HG03439 (cell line): ENCODE data around the gene ATP5MG.
"Not testable (repeated sequence)": the region's sequence is repeated elsewhere in the genome, so short reads cannot be mapped to it uniquely, and the experiment has no call there.

Experiments used
- ATAC-seq: cut with Tn5 transposase; IDR thresholded peaks from one replicate; pipeline ENCODE4 v1.9.1; 2021; ENCODE audit warnings: mild to moderate bottlenecking, moderate library complexity; ENCODE audit not compliant: unreplicated experiment

The ATP5MG gene

DNA sequence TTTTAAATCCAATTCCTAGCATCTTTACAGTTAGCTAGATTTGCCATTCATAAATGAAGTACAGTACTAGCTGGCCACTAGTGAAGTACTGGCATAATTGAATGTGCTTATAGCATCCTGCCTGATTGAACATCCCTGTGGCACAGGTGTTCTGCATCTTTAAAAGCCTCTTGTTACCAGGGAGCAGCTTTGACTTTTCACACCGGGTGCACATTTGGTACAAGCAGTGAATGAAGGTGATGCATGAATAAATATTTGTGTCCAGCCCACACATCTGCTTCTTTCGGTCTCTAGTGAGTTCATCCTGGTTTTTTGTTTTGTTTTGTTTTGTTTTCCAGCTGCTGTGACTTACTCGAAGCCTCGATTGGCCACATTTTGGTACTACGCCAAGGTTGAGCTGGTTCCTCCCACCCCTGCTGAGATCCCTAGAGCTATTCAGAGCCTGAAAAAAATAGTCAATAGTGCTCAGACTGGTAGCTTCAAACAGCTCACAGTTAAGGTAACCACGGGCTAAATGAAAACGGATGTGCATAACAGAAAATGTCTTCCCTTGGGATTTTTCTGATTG lies 5.3 kb downstream of the ATP5MG start:
- ATAC-seq = no peak

DNA sequence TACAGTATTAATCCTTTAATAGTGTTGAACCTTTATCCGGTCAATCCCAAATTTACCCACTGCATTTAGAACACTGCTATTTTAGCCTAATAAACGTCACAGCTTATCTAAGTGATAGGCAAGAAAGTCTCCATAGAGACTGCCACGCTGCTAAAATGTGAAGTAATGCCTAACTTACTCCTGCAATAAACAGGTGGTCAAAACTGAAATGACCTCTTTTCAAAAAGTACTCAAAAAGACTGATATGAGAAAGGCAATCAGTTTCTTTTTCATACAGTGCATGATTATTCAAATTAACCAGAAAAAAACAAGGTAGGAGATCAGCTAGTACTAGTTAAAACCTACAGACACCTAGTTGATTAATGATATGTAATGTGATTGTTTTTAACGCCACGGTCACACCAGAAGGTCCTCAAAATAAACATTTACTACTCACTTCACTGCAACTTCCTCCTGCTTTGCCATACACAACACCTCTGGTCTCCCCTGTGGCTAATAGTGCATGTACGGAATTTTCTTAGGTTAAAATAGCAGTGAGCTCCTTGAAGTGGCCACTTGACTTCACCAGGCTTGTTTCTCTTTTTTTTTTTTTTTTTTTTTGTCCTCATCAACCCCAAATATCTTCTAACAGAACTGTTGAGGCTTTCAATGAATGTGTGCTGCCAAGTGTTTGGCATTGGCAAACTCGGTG lies 8.8 kb downstream of the ATP5MG start:
- ATAC-seq = peak; percentile 57

- no peak for ATAC-seq
Measured at GRCh38 chr11:118411530-118411929, 10.1 kb downstream of the ATP5MG start.

GRCh38 chr11:118412921-118413320 lies 11.5 kb downstream of the ATP5MG start:
- no peak for ATAC-seq

GRCh38 chr11:118415062-118415738 lies 13.8 kb downstream of the ATP5MG start:
- ATAC-seq = no peak

DNA sequence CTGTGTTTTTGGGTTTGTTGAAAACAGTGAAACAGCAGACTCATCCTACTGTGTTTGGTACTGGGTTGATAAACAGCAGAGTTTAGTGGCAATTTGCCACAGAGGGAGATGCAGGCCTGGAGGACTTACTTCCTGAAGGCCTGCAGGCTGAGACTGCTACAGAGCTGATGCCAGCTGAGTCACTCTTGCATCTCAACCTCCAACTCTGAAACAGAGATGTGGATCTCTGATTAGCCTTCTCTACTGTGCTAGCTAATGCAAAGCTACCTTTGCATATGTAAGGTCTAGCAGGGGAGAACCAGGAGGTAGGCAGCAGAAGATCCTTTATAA lies 14.3 kb downstream of the ATP5MG start:
- no peak for ATAC-seq

DNA sequence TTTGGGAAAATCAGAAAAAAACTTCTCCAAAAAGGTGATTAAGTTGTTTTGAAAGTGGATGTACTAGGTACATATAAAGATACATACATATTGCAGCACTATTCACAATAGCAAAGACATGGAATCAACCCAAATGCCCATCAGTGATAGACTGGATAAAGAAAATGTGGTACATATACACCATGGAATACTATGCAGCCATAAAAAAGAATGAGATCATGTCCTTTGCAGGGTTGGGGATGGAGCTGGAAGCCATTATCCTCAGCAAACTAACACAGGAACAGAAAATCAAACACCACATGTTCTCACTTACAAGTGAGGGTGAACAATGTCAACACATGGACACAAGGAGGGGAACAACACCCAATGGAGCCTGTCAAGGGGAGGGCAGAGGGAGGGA lies 15.5 kb downstream of the ATP5MG start:
- not testable (repeated sequence) for ATAC-seq

GRCh38 chr11:118417801-118418200 lies 16.4 kb downstream of the ATP5MG start:
- ATAC-seq = no peak

DNA sequence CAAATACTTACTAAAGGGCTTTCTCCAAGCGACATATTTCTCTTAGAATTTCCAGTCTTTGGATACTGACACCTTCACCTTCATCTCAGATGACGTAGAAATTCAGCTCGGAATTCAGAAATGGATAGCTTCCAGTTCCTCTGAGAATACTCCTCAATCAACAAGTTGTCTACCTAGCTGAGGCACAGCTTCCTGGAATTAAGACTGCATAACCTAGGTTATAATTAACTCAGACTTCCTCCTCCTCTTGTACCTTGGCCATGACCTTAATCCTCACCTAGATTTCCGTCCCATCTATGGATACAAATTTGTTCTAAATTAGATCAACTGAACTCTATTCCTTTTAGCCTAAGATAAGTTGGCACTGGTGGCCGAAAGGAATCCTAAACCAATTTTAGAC lies 17.4 kb downstream of the ATP5MG start:
- no peak for ATAC-seq

- no peak for ATAC-seq
Measured at GRCh38 chr11:118427707-118428106, 26.3 kb downstream of the ATP5MG start.

- ATAC-seq = no peak
Measured at GRCh38 chr11:118430956-118431355, 29.6 kb downstream of the ATP5MG start.

DNA sequence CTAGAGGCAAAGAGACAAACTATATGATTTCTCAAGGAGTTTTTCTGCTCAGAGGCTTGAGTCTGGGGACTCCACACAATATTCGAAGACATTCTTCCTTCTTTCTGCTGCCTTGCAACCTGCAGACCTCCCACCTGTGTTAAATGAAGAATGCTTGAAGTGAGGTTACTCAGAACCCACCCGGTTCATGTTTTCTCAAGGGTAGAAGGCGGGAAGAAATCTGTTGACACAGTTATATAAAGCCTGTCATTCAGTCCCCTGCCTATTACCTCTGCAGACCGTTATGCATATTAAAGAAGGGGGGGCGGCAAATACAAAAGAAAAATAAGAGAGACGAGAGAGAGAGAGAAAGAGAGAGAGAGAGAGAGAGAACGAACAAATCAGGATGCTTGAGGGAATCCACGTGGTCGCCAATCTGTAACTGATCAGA lies 32.7 kb downstream of the ATP5MG start:
- no peak for ATAC-seq

- ATAC-seq = no peak
Measured at GRCh38 chr11:118434553-118435289, 33.3 kb downstream of the ATP5MG start.

DNA sequence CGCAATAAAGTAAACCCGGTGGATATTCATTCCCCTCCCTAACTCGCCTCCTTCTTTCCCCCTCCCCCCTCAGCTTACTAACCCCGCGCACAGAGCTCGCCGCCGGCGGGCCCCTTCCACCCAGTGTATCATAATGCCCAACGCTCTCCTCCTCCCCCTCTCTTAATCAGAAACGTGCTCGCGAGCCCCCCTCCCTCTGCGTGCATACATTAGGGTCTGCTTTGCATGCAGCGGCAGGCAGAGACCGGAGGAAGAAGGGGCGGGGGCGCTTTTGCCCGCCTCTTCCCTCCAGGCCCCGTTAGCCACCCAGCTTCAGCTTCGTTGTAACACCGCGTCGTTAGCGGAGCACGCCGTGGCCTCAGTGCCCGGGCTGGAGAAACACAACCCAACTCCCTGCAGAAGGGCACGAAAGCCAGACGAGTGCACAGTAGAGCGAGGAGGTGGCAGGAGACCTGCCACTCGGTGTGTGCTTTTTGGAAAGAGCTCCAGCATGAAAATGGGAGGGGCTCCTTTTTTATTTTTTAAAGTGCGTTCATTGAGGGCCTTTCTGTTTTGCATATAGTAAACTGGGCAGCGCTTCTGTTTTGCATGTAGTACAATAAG lies 34.0 kb downstream of the ATP5MG start:
- peak; percentile 18 for ATAC-seq

DNA sequence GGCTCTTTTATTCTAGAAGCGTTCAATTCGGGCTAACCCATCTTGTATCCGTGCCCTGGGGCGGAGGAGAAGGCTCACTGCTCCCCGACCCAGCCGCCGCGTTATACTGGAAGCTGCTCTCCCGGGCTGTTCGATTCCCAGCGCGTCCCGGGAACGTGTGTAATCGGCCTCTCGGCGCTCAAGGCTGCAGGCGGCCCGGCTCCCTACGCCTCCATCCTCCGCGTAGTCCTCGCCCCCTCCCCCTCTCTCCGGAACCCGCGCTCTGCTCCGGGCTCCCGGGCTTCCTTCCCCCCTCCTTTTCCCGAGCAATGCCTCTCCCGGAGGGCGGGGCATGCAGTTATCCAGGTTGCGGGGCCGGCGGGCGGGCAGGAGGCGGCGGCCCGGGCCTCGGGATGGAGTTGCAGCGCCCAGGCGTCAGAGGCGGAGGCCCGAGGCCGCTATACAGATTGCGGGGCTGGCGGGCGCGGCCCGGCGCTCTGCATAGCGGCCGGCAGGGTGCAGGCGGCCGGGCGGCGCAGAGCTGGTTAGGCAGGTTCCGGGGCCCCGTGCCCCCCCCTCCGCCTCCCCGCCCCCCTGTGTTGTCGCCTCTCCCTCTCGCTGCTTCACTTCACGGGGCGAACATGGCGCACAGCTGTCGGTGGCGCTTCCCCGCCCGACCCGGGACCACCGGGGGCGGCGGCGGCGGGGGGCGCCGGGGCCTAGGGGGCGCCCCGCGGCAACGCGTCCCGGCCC lies 34.7 kb downstream of the ATP5MG start, which contains the start of gene KMT2A:
Gene KMT2A, plus strand, starts transcription at position 600 of the 732 bp plus-strand sequence. Its CDS starts 21 bp downstream, at position 621.
- ATAC-seq = peak; percentile 57

DNA sequence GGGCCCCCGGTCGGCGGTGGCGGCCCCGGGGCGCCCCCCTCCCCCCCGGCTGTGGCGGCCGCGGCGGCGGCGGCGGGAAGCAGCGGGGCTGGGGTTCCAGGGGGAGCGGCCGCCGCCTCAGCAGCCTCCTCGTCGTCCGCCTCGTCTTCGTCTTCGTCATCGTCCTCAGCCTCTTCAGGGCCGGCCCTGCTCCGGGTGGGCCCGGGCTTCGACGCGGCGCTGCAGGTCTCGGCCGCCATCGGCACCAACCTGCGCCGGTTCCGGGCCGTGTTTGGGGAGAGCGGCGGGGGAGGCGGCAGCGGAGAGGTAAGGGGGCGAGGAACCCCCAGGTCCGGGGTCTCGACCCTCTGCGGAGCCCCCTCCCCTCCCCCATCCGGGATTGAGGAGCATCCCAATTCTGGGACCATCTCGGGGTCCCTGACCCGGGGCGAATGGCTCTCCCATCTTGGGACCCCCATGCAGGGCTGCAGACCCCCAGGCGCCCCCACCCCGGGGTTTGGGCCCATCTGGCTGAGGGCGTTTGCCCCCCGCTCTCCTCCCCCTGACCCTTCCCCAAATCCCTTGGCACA lies 35.3 kb downstream of the ATP5MG start:
- peak; percentile 10 for ATAC-seq

DNA sequence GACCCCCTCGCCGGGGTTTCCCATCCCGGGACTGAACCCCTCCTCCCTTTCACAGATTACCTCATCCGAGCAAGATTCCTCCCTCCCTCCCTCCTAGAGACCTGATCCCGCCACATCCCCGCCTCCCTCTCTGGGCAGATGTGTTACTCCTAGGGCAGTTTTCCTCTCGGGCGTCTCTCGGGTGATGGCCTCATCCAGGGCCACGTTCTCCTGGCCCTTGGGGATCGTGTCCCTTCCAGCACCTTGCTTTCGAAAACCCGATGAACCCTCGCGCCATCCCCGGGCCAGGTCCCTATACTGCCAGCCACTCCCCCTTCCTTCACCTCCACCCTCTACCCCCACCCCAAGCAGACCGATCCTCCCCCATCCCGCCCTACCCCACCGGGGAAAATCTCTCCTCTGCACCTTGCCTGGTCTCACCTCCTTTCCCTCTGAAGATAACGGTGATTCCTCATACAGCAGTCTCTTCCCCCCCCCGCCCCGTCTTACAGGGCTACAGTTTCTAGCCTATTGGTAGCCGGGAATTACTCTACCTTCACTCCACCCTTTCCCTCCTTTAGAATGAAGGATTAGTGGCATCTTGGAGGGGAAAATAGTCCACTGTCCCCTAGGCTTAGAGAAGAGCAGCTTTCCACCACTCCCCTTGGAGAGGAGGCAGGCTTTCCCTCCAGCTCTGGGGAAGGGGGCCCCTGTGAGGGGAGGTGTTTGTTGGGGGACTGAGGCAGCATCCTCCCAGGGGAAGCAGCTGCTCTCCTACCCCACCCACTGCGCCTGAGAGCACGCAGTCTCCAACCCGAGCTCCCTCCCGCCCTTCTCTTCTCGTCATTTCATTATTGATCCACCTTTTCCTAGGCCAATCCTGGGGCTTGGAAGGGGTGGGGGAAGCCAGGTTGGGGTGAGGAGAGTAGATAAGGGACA lies 36.1 kb downstream of the ATP5MG start:
- no peak for ATAC-seq

DNA sequence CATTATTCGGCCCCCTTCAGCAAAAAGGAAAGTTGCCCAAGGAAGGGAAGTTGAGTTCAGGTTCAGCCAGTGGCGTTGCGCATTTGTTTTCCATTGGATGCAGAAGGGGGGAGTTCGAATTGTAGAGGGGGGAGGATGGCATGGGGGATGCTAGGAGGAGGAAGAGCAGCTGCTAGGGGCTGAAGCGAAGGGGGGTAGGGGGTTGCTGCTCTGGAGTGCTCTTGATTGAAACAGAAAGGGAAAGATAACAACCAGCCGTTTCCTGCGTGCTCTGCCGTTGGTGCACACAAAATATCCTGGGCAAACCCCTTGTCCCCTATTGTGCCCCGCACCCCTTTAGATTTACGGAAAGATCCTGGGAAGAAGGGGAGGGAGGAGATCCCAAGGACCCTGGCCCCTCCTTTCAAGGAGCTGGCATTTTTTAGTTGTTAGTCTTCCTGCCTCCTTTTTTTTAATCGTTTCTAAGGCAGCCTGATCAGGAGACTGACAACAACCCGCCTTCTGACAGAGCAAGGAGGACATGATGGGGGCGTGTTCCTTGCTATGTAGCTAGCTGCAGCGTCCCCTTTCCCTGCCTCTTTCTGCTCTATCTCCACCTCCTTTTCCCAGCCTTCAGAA lies 37.0 kb downstream of the ATP5MG start:
- no peak for ATAC-seq

DNA sequence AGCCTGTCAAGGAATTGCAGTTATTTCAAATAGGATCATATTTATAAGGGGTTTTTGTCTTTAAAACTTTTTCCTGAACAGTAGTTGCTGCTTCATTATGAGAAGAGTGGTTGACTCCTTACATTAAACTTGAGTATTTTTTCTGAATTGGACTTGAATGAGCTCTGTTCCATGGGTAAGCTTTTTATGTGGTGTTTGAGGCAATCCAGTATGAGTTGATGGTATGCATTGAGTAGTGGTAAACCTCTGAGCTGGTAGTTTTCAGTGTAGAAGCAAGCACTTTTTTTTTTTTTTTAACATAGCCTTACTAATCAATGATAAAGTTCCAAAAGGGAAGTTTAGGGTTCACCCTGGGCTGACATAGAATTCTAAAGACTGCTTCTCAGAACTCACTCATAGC lies 38.2 kb downstream of the ATP5MG start:
- no peak for ATAC-seq
